Mononuclear cell (primary cell): ENCODE data around the gene MTG2. TPM values are rescaled to one million over a fixed set of nuclear protein-coding genes. Genes with fewer than 3 reads are reported as not detected.

Experiments
- H3K27me3 ChIP-seq: 2 replicates; pipeline ENCODE4 v1.6.0; 2011; ENCODE audit warnings: low read length, control low read depth; ENCODE audit not compliant: insufficient read depth
- H3K4me1 ChIP-seq: 2 replicates; pipeline ENCODE4 v1.5.1; 2011; ENCODE audit warnings: mild to moderate bottlenecking, low read length, control low read depth; ENCODE audit not compliant: insufficient read depth
- H3K4me3 ChIP-seq: 2 replicates; pipeline ENCODE4 v1.5.1; 2011; ENCODE audit warnings: mild to moderate bottlenecking, low read length, moderate library complexity
- H3K9me3 ChIP-seq: 2 replicates; pipeline ENCODE4 v1.5.1; 2011; ENCODE audit warnings: low read depth, mild to moderate bottlenecking, control low read depth, low read length
- total RNA-seq: library from RNA; depleted of rRNA; stranded (reverse); fragments of >200 nt; gene quantifications from one replicate; pipeline ENCODE4 v1.2.3, GENCODE V29; 2012

The MTG2 gene
- total RNA-seq, 1 donor: 3.1 TPM

GRCh38 chr20:62240020-62240685 lies 57.3 kb downstream of the MTG2 start:
- Histone ChIP-seq H3K4me1 (peaks cover 53% of the 10 kb centered on the region), H3K27me3 (no peaks in the 10 kb centered on the region), H3K4me3 (no peak overlapping the region), H3K9me3 (no peaks in the 10 kb centered on the region)

GRCh38 chr20:62241506-62241905 lies 58.7 kb downstream of the MTG2 start:
- Histone ChIP-seq H3K9me3 (no peaks in the 10 kb centered on the region), H3K4me1 (peaks cover 53% of the 10 kb centered on the region), H3K27me3 (no peaks in the 10 kb centered on the region), H3K4me3 (no peak overlapping the region)

- no peaks in the 10 kb centered on the region for H3K27me3 ChIP-seq
- peaks cover 53% of the 10 kb centered on the region for H3K4me1 ChIP-seq
- no peaks in the 10 kb centered on the region for H3K9me3 ChIP-seq
- H3K4me3 ChIP-seq: no peak overlapping the region
These were observed 59.3 kb downstream of the MTG2 start for GRCh38 chr20:62242176-62242575.

- no peaks in the 10 kb centered on the region for H3K9me3 ChIP-seq
- H3K27me3 ChIP-seq: no peaks in the 10 kb centered on the region
- no peak overlapping the region for H3K4me3 ChIP-seq
- peaks cover 46% of the 10 kb centered on the region for H3K4me1 ChIP-seq
These were observed 60.3 kb downstream of the MTG2 start for GRCh38 chr20:62243106-62243505.

- H3K27me3 ChIP-seq: no peaks in the 10 kb centered on the region
- H3K9me3 ChIP-seq: no peaks in the 10 kb centered on the region
- H3K4me1 ChIP-seq: peaks cover 44% of the 10 kb centered on the region
- no peak overlapping the region for H3K4me3 ChIP-seq
These were observed 61.2 kb downstream of the MTG2 start for GRCh38 chr20:62243906-62244515.

- Histone ChIP-seq H3K4me3 (no peak overlapping the region), H3K27me3 (no peaks in the 10 kb centered on the region), H3K4me1 (peaks cover 38% of the 10 kb centered on the region), H3K9me3 (no peaks in the 10 kb centered on the region)
These were observed 61.8 kb downstream of the MTG2 start for GRCh38 chr20:62244644-62245108.

- Histone ChIP-seq H3K4me1 (peaks cover 25% of the 10 kb centered on the region), H3K27me3 (no peaks in the 10 kb centered on the region), H3K9me3 (no peaks in the 10 kb centered on the region), H3K4me3 (no peak overlapping the region)
These were observed 63.1 kb downstream of the MTG2 start for GRCh38 chr20:62245911-62246280.

GRCh38 chr20:62246431-62246830 lies 63.6 kb downstream of the MTG2 start:
- Histone ChIP-seq H3K4me1 (peaks cover 21% of the 10 kb centered on the region), H3K27me3 (no peaks in the 10 kb centered on the region), H3K9me3 (no peaks in the 10 kb centered on the region), H3K4me3 (no peak overlapping the region)

GRCh38 chr20:62246872-62247652 lies 64.2 kb downstream of the MTG2 start:
- Histone ChIP-seq H3K27me3 (no peaks in the 10 kb centered on the region), H3K4me3 (no peak overlapping the region), H3K4me1 (peaks cover 15% of the 10 kb centered on the region), H3K9me3 (no peaks in the 10 kb centered on the region)

GRCh38 chr20:62248890-62249560 lies 66.2 kb downstream of the MTG2 start:
- Histone ChIP-seq H3K9me3 (no peaks in the 10 kb centered on the region), H3K4me3 (no peak overlapping the region)

GRCh38 chr20:62252342-62252966 lies 69.6 kb downstream of the MTG2 start:
- Histone ChIP-seq H3K4me1 (no peaks in the 10 kb centered on the region), H3K9me3 (no peaks in the 10 kb centered on the region), H3K4me3 (no peak overlapping the region), H3K27me3 (no peaks in the 10 kb centered on the region)

More at GRCh38 chr20:62248890-62249560, 66.2 kb downstream of the MTG2 start:
- H3K27me3 ChIP-seq: no peaks in the 10 kb centered on the region
- H3K4me1 ChIP-seq: peaks cover 4% of the 10 kb centered on the region

Other genes with a start within 250 kb of the MTG2 start
- 7.7 TPM for gene TAF4, start 117.1 kb upstream of the MTG2 start, total RNA-seq
- gene LSM14B, start 60.6 kb upstream of the MTG2 start, total RNA-seq: 17.8 TPM
- gene PSMA7, start 39.6 kb upstream of the MTG2 start, total RNA-seq: 118 TPM
- gene SS18L1, start 39.3 kb upstream of the MTG2 start, total RNA-seq: 6.3 TPM
- gene HRH3, start 37.2 kb downstream of the MTG2 start, total RNA-seq: not detected
- gene OSBPL2, start 55.5 kb downstream of the MTG2 start, total RNA-seq: 36.0 TPM
- 30.2 TPM for gene ADRM1, start 120.0 kb downstream of the MTG2 start, total RNA-seq
- 1.2 TPM for gene LAMA5, start 184.3 kb downstream of the MTG2 start, total RNA-seq
- 1,065 TPM for gene RPS21, start 204.1 kb downstream of the MTG2 start, total RNA-seq
- 1.9 TPM for gene CABLES2, start 224.3 kb downstream of the MTG2 start, total RNA-seq
- not detected for gene RBBP8NL, start 244.5 kb downstream of the MTG2 start, total RNA-seq